GM12801 (cell line): ENCODE results near the gene ERN1.

Experiments used
- TF ChIP-seq, protein P1 (sequence below): IDR thresholded peaks from one replicate; pipeline ENCODE4 v1.5.1; 2011; ENCODE audit warnings: control low read depth; ENCODE audit not compliant: insufficient read length; ENCODE audit errors: extremely low read depth

ERN1 gene

DNA sequence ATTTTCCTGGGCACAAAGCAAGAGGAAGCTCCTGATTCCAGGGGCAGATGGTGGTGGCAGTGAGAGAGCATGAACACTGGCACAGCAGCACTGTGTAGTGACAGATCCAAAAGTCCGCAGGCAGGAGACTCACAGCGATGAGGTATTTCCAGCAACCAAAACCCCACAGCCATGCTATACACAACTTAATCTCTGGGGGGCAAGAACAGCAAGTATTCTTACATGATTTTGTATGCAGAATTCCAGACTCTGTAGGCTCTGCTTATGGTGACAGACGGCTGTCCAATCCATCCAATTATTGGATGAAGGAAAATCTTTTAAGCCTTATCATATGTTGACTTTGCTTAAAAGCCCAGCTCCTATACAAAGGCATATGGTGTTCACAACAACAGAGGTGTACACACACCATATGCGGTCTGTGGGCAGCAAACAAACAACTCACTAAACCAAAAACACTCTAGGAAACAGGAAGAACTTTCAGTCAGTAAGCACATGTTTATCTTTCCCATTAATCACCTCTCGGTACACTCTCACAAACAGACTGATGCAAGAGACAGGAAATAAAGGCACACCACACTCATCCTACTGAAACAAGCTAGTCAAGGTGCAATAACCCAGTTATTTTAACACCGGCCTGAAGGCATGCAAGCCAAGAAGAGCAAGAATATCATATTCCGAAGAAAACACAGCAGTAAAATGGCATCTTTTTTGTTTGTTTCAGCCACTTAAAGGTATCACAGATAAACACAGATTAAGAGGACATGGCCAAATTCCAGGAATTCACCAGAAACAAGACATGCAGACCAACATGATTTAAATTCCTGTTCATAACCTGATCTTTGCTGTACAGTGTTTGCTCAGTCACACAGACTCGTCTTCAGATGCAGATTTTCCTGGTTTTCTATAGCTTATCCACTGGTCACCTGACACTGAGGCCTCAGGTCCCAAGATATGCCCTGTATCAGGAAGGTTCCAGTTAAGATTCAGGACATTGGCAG lies 47.8 kb downstream of the ERN1 start:
- TF ChIP-seq, protein P1, sequence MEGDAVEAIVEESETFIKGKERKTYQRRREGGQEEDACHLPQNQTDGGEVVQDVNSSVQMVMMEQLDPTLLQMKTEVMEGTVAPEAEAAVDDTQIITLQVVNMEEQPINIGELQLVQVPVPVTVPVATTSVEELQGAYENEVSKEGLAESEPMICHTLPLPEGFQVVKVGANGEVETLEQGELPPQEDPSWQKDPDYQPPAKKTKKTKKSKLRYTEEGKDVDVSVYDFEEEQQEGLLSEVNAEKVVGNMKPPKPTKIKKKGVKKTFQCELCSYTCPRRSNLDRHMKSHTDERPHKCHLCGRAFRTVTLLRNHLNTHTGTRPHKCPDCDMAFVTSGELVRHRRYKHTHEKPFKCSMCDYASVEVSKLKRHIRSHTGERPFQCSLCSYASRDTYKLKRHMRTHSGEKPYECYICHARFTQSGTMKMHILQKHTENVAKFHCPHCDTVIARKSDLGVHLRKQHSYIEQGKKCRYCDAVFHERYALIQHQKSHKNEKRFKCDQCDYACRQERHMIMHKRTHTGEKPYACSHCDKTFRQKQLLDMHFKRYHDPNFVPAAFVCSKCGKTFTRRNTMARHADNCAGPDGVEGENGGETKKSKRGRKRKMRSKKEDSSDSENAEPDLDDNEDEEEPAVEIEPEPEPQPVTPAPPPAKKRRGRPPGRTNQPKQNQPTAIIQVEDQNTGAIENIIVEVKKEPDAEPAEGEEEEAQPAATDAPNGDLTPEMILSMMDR = no peak

DNA sequence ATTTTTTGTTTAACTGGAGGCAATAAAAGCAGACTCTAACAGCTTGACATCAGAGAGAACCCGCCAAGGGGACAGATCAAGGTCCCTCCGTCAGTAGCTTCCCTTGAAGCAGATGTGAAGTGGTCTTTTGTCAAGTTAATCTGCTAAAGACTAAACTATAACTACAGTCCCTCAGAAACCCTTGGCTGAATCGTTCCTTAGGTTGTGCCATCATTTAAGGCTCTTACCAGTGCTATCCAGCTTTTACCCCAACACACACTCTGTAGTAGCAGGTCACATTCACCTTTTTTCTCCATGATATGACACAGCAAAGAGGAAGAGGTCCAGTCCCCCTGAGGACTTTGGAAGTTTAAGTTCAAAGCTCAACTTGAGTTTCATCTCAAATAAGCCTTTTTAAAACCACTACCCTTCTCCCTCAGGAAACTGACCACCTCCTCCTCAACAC lies 49.7 kb downstream of the ERN1 start:
- TF ChIP-seq, protein P1 = no peak

DNA sequence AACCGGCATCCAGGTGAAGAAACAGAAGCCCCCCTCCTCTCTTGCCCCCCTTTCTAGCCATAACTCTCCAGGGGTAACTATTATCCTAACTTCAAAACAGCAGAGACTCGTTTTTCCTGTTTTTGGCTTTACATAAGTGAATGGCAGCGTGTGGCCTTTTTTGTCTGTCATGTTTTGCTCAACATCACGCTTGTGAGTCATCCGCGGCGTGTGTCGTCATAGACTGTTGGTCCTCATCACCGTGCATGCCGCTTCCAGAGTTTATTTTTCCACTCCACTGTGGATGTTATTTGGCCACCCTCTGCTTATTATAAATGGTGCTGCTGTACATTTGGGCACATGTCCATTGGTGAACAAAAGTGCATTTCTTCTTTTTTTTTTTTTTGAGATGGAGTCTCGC lies 52.6 kb downstream of the ERN1 start:
- TF ChIP-seq, protein P1 = no peak

DNA sequence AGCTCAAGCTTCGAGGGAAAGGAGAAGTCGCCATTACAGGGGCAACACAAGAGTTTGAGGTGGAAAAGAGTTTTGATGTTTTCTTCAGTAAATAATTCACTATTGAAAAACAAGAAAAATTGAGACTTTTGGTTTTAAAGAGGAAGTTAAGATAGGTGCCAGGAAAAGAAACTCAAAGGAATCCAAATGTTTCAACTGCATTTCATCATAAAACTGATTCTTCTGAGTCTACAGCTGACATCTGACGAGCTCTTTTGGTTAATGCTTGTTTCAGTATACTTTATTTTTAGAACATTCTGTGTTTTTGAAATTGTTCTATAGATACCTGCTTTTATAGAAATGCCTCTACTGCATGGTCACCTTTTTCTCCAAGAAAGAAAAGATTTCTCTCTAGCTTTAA lies 54.0 kb downstream of the ERN1 start:
- TF ChIP-seq, protein P1 = no peak

DNA sequence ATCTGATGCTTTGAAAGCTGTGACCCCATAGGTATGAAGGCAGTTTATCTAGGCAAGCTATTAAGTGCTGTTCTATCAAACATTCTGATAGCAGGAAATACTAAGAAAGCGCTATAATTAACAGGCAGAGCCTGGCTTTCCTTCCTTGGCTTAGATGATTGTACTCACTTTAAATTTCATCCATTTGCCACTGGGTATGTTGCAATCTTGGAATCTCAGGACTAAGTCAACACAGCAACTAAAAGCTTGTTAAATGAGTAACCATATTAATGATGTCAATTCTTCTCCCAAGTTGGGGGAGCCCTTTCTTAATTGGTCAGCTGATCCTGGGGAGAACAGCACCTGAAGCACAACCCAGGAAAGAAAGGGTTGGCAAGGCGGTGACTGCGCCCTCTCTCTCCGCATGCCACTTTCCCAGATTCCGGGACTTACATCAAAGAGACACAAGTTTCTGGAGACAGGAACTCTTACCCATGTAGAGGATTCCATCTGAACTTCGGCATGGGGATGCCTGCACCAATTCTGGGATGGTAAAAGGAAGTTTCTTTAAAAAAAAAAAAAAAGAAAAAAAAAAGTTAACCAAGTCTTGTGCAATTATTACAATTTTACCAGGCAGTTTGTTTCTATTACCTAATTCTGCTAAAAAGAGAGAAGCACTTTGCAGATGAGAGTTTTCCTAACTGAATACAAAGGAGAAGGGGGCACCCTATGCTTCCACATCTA lies 55.1 kb downstream of the ERN1 start:
- TF ChIP-seq, protein P1 = no peak

DNA sequence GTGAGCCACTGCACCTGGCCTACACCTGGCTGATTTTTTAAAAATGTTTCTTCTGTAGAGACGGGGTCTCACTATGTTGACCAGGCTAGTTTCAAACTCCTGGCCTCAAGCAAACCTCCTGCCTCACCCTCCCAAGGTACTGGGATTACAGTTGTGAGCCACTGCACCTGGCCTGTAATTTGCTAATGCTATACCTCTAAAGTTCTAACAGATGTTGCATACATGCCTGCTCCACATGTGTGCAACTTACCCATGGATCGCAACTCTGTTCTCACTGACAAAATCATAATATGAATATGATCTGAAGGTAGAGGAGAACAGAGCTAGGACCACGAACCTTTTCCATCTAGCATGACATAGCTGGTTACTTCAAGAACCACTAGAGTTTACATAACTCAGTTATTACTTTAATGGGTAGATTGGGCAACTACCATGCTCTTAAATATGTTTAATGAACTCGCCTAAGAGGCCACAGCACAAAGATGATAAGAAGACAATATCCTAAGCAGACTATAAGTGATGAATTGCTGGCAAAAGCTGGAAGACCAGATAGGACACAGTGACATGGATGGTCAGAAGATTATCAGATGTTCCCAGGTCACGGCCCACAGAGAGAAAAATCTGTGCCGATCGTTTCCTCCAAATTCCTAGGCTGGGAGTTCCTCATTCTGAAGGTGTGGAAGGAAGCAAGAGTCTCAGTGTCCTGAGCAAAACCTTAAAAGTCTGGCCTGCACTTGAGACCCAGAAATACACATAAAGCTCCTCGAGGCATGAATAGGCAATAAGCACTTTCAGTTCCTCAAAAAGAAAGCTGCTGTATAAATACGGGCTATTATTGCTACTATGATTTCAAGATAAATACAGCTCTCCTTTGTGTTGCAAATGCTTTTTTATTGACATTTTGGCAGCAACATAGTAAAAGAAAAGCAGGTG lies 55.9 kb downstream of the ERN1 start:
- TF ChIP-seq, protein P1 = no peak

DNA sequence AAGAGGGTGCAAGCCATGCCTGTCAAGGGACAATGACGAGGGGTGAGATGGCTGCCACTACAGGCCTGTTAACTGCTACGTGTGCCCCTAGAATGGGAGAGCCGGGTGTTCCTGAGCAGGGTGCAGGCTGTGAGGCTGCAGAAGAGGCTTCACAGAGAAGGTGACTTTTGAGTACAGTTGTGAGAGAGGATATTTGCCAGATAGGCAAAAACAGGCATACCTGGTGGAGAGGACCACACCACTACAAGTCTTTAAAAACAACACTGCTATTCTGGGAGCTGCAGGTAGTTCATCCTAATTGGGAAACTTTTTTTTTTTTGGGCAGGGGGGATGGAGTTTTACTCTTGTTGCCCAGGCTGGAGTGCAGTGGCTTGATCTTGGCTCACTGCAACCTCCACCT lies 58.8 kb downstream of the ERN1 start:
- TF ChIP-seq, protein P1 = no peak
